Mesothelial cell of epicardium (in vitro differentiated cells): Measurements from ENCODE around the gene KLK15. TPM values are rescaled to one million over a fixed set of nuclear protein-coding genes. Genes with fewer than 3 reads are reported as not detected.

ENCODE experiments used
- DNase-seq, 2 experiments: peaks; one replicate each; pipeline ENCODE4 v3.0.0; 2021; ENCODE audit warnings: low spot score in 2 of 2; ENCODE audit not compliant: unreplicated experiment in 2 of 2
- H3K27ac Mint-ChIP-seq: 2 replicates; pipeline ENCODE4 v1.8.0; 2021; ENCODE audit warnings: mixed read lengths
- H3K27me3 Mint-ChIP-seq: 2 replicates; pipeline ENCODE4 v1.8.0; 2021; ENCODE audit warnings: low read depth, mixed read lengths
- H3K36me3 Mint-ChIP-seq: 2 replicates; pipeline ENCODE4 v1.8.0; 2021; ENCODE audit warnings: mixed read lengths
- H3K4me1 Mint-ChIP-seq: 2 replicates; pipeline ENCODE4 v1.8.0; 2021; ENCODE audit warnings: mixed read lengths
- H3K4me3 Mint-ChIP-seq: 2 replicates; pipeline ENCODE4 v1.8.0; 2021; ENCODE audit warnings: mild to moderate bottlenecking, moderate library complexity, mixed read lengths
- H3K9me3 Mint-ChIP-seq: 2 replicates; pipeline ENCODE4 v1.8.0; 2021; ENCODE audit warnings: mixed read lengths
- total RNA-seq: library from RNA; stranded (reverse); gene quantifications from 3 replicates; pipeline ENCODE4 v1.2.1, GENCODE V29; 2021
- TF ChIP-seq, protein P1 (sequence below): fragments of 200-600 bp; sonication (generic); IDR thresholded peaks from one replicate; pipeline ENCODE4 v1.5.0; 2021; ENCODE audit warnings: antibody characterized with exemption; ENCODE audit not compliant: unreplicated experiment

KLK15 gene
- total RNA-seq, 1 donor from 2014 or later: not detected

- Mint-ChIP-seq H3K4me3 (no peak overlapping the region), H3K4me1 (no peaks in the 10 kb centered on the region), H3K27ac (no peak overlapping the region), H3K36me3 (no peaks in the 10 kb centered on the region), H3K9me3 (no peaks in the 10 kb centered on the region), H3K27me3 (peaks cover 53% of the 10 kb centered on the region)
- TF ChIP-seq, protein P1, sequence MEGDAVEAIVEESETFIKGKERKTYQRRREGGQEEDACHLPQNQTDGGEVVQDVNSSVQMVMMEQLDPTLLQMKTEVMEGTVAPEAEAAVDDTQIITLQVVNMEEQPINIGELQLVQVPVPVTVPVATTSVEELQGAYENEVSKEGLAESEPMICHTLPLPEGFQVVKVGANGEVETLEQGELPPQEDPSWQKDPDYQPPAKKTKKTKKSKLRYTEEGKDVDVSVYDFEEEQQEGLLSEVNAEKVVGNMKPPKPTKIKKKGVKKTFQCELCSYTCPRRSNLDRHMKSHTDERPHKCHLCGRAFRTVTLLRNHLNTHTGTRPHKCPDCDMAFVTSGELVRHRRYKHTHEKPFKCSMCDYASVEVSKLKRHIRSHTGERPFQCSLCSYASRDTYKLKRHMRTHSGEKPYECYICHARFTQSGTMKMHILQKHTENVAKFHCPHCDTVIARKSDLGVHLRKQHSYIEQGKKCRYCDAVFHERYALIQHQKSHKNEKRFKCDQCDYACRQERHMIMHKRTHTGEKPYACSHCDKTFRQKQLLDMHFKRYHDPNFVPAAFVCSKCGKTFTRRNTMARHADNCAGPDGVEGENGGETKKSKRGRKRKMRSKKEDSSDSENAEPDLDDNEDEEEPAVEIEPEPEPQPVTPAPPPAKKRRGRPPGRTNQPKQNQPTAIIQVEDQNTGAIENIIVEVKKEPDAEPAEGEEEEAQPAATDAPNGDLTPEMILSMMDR: no peak
- no peak for DNase-seq
These were observed 43.1 kb upstream of the KLK15 start for GRCh38 chr19:50876456-50876855.

GRCh38 chr19:50875795-50876422 lies 42.5 kb upstream of the KLK15 start:
- Mint-ChIP-seq H3K4me3 (no peak overlapping the region), H3K27me3 (peaks cover 55% of the 10 kb centered on the region), H3K27ac (no peak overlapping the region), H3K4me1 (no peaks in the 10 kb centered on the region), H3K36me3 (no peaks in the 10 kb centered on the region), H3K9me3 (no peaks in the 10 kb centered on the region)
- TF ChIP-seq, protein P1: no peak
- DNase-seq: no peak

DNA sequence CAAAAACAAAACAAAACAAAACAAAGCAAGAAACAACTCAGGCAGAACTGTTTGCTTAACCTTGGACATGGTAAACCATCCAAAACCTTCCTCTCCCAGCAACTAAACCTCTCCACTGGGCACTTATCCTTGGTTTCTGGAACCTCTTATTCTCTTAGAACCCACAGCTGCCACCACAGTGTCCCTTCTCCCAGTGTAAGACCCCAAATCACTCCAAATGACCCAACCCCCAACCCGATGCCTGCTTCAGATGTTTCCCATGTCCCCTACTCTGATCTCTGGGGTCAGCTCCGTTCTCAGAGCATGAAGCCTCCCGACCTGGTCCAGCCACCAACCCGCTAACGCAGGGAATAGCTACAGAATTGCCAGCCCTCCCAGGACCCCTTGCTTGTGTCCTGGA lies 40.8 kb upstream of the KLK15 start:
- no peaks in the 10 kb centered on the region for H3K4me1 Mint-ChIP-seq
- TF ChIP-seq, protein P1: no peak
- no peaks in the 10 kb centered on the region for H3K9me3 Mint-ChIP-seq
- DNase-seq: no peak
- H3K27ac Mint-ChIP-seq: no peak overlapping the region
- peaks cover 55% of the 10 kb centered on the region for H3K27me3 Mint-ChIP-seq
- H3K36me3 Mint-ChIP-seq: no peaks in the 10 kb centered on the region
- no peak overlapping the region for H3K4me3 Mint-ChIP-seq

DNA sequence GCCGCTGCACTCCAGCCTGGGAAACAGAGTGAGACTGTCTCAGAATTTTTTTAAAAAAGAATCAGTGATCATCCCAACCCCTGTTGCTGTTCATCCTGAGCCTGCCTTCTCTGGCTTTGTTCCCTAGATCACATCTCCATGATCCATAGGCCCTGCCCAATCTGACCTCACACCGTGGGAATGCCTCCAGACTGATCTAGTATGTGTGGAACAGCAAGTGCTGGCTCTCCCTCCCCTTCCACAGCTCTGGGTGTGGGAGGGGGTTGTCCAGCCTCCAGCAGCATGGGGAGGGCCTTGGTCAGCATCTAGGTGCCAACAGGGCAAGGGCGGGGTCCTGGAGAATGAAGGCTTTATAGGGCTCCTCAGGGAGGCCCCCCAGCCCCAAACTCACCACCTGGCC lies 39.7 kb upstream of the KLK15 start, which contains the start of gene KLK2:
Gene KLK2, plus strand, starts transcription at position 384 of the 400 bp plus-strand sequence. CDS start 35 bp downstream, outside the sequence.
- no peak for DNase-seq
- TF ChIP-seq, protein P1: no peak
- Mint-ChIP-seq H3K36me3 (no peaks in the 10 kb centered on the region), H3K4me3 (no peak within 1 kb of the TSS), H3K27ac (no peak within 1 kb of the TSS), H3K9me3 (no peaks in the 10 kb centered on the region), H3K4me1 (no peaks in the 10 kb centered on the region), H3K27me3 (peaks cover 54% of the 10 kb centered on the region)

DNA sequence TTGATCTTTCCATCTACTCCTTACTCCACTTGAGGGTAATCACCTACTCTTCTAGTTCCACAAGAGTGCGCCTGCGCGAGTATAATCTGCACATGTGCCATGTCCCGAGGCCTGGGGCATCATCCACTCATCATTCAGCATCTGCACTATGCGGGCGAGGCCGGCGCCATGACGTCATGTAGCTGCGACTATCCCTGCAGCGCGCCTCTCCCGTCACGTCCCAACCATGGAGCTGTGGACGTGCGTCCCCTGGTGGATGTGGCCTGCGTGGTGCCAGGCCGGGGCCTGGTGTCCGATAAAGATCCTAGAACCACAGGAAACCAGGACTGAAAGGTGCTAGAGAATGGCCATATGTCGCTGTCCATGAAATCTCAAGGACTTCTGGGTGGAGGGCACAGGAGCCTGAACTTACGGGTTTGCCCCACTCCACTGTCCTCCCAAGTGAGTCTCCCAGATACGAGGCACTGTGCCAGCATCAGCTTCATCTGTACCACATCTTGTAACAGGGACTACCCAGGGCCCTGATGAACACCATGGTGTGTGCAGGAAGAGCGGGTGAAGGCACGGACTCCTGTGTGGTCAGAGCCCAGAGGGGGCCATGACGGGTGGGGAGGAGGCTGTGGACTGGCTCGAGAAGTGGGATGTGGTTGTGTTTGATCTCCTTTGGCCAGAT lies 37.2 kb upstream of the KLK15 start:
- Mint-ChIP-seq H3K9me3 (no peaks in the 10 kb centered on the region), H3K36me3 (no peaks in the 10 kb centered on the region), H3K27ac (no peak overlapping the region), H3K4me3 (no peak overlapping the region), H3K4me1 (no peaks in the 10 kb centered on the region), H3K27me3 (peaks cover 70% of the 10 kb centered on the region)
- TF ChIP-seq, protein P1: no peak
- no peak for DNase-seq
